H1 (cell line): Measurements from ENCODE around the gene MAPK14. TPM values are rescaled to one million over a fixed set of nuclear protein-coding genes. Genes with fewer than 3 reads are reported as not detected.

Source experiments
- CTCF ChIA-PET: fragments of 300-600 bp; sonication (Branson Sonifier 250); formaldehyde crosslinking; loops from one replicate; lab custom pipeline; 2021; ENCODE audit not compliant: partially characterized antibody; lab: Charles Lee
- POLR2A ChIA-PET: fragments of 300-600 bp; sonication (Branson Sonifier 250); formaldehyde crosslinking; loops from one replicate; lab custom pipeline; 2021; ENCODE audit warnings: inconsistent platforms; ENCODE audit not compliant: partially characterized antibody; lab: Charles Lee
- DNase-seq, 2 experiments: peaks; one replicate each; pipeline versions ENCODE4 v3.0.0 to v3.0.0-alpha.2; 2010 to 2022; ENCODE audit warnings: low spot score in 2 of 2, low read depth in 1 of 2, mixed read lengths in 1 of 2
- FAIRE-seq: peaks from 2 replicates; lab custom pipeline; 2011; peaks lifted over from hg19 to GRCh38; lab: Jason Lieb, UNC
- H2AFZ ChIP-seq: 2 replicates; pipeline ENCODE4 v1.8.1; 2012; ENCODE audit warnings: low read length, inconsistent platforms
- H2AK5ac ChIP-seq: 2 replicates; pipeline ENCODE4 v1.6.1; 2013; ENCODE audit warnings: low read depth, low read length
- H2BK120ac ChIP-seq: replicated peaks from 2 replicates; pipeline ENCODE3; 2013; ENCODE audit warnings: low read depth, low read length, inconsistent platforms
- H2BK12ac ChIP-seq: 2 replicates; pipeline ENCODE4 v1.6.1; 2013; ENCODE audit warnings: low read depth, low read length
- H2BK15ac ChIP-seq: 2 replicates; pipeline ENCODE4 v1.6.1; 2013; ENCODE audit warnings: low read length
- H2BK20ac ChIP-seq: 2 replicates; pipeline ENCODE4 v1.6.1; 2013; ENCODE audit warnings: low read length
- H2BK5ac ChIP-seq: 2 replicates; pipeline ENCODE4 v1.6.1; 2013; ENCODE audit warnings: low read depth, low read length
- H3K14ac ChIP-seq: 2 replicates; pipeline ENCODE4 v1.6.1; 2013; ENCODE audit warnings: inconsistent platforms; ENCODE audit not compliant: insufficient read length
- H3K18ac ChIP-seq: 2 replicates; pipeline ENCODE4 v1.6.1; 2013; ENCODE audit warnings: low read length; ENCODE audit errors: extremely low read depth
- H3K23ac ChIP-seq: 2 replicates; pipeline ENCODE4 v1.6.1; 2013; ENCODE audit warnings: inconsistent platforms; ENCODE audit not compliant: insufficient read length
- H3K23me2 ChIP-seq: 2 replicates; pipeline ENCODE4 v1.6.1; 2013; ENCODE audit warnings: low read depth, low read length
- H3K27ac ChIP-seq: 2 replicates; pipeline ENCODE4 v1.6.1; 2011; ENCODE audit warnings: low read depth, low read length, inconsistent platforms
- H3K27me3 ChIP-seq, 4 experiments: replicated peaks in 1 of 4; 1 replicate in 1 of 4; 2 replicates in 3 of 4; pipeline versions ENCODE4 v1.6.1 to v1.8.1; 2011 to 2013; ENCODE audit warnings: low read length in 3 of 4, mild to moderate bottlenecking in 3 of 4, inconsistent platforms in 2 of 4, mixed read lengths in 2 of 4, moderate library complexity in 1 of 4; ENCODE audit not compliant: control insufficient read depth in 3 of 4, insufficient read depth in 3 of 4; ENCODE audit errors: extremely low read depth in 1 of 4
- H3K36me3 ChIP-seq, 4 experiments: 2 replicates each; pipeline versions ENCODE4 v1.6.1 to v1.8.1; 2011 to 2013; ENCODE audit warnings: mild to moderate bottlenecking in 4 of 4, low read length in 3 of 4, moderate library complexity in 2 of 4, control low read depth in 1 of 4, inconsistent platforms in 1 of 4; ENCODE audit not compliant: insufficient read depth in 4 of 4, control insufficient read depth in 2 of 4
- H3K4ac ChIP-seq: replicated peaks from 2 replicates; pipeline ENCODE3; 2013; ENCODE audit warnings: low read length, low read depth, mixed read lengths, inconsistent platforms; ENCODE audit not compliant: insufficient read length
- H3K4me1 ChIP-seq, 4 experiments: replicated peaks in 1 of 4; 1 replicate in 1 of 4; 2 replicates in 3 of 4; pipeline versions ENCODE4 v1.6.1 to v1.8.1; 2011 to 2013; ENCODE audit warnings: low read length in 3 of 4, inconsistent platforms in 2 of 4, mixed read lengths in 1 of 4; ENCODE audit not compliant: insufficient read depth in 4 of 4, control insufficient read depth in 3 of 4
- H3K4me2 ChIP-seq, 2 experiments: 2 replicates each; pipeline versions ENCODE4 v1.6.1 to v1.8.1; 2011 to 2013; ENCODE audit warnings: low read depth in 2 of 2, low read length in 2 of 2, control low read depth in 1 of 2, inconsistent platforms in 1 of 2, mild to moderate bottlenecking in 1 of 2; ENCODE audit not compliant: insufficient read depth in 1 of 2
- H3K4me3 ChIP-seq, 4 experiments: fragments of 200-600, 300-600 bp in 1 of 4; sonication (generic), shearing (Covaris generic), sonication (Bioruptor Twin) in 1 of 4; 2 replicates each; pipeline versions ENCODE4 v1.5.1 to v1.8.1; 2011 to 2016; ENCODE audit warnings: low read length in 4 of 4, low read depth in 3 of 4, control low read depth in 2 of 4, inconsistent platforms in 2 of 4, mild to moderate bottlenecking in 2 of 4, mixed read lengths in 1 of 4, moderate library complexity in 1 of 4; ENCODE audit not compliant: insufficient read depth in 2 of 4; ENCODE audit errors: extremely low read depth in 1 of 4
- H3K56ac ChIP-seq: replicated peaks from 2 replicates; pipeline ENCODE3; 2013; ENCODE audit warnings: low read depth, mild to moderate bottlenecking, mixed read lengths, low read length, inconsistent platforms; ENCODE audit not compliant: insufficient read length
- H3K79me1 ChIP-seq: 2 replicates; pipeline ENCODE4 v1.6.1; 2013; ENCODE audit warnings: low read depth, low read length, control low read depth
- H3K79me2 ChIP-seq, 2 experiments: 2 replicates each; pipeline versions ENCODE4 v1.6.1 to v1.8.1; 2012 to 2013; ENCODE audit warnings: low read length in 2 of 2, mild to moderate bottlenecking in 2 of 2, inconsistent platforms in 1 of 2; ENCODE audit not compliant: insufficient read depth in 2 of 2, control insufficient read depth in 1 of 2
- H3K9ac ChIP-seq, 4 experiments: replicated peaks in 1 of 4; 1 replicate in 1 of 4; 2 replicates in 3 of 4; pipeline versions ENCODE4 v1.6.1 to v1.8.1; 2011 to 2013; ENCODE audit warnings: low read depth in 3 of 4, low read length in 3 of 4, control low read depth in 2 of 4, mild to moderate bottlenecking in 2 of 4, moderate library complexity in 2 of 4, inconsistent platforms in 1 of 4; ENCODE audit errors: extremely low read depth in 1 of 4
- H3K9me3 ChIP-seq, 2 experiments: 2 replicates each; pipeline versions ENCODE4 v1.6.1 to v1.8.1; 2012 to 2013; ENCODE audit warnings: mild to moderate bottlenecking in 2 of 2, moderate library complexity in 2 of 2, control low read depth in 1 of 2, inconsistent platforms in 1 of 2, low read depth in 1 of 2, low read length in 1 of 2, mixed read lengths in 1 of 2; ENCODE audit not compliant: insufficient read depth in 2 of 2
- H4K20me1 ChIP-seq, 2 experiments: replicated peaks in 1 of 2; 2 replicates each; pipeline versions ENCODE3 to v1.8.1; 2011 to 2013; ENCODE audit warnings: inconsistent platforms in 2 of 2, low read length in 2 of 2, mild to moderate bottlenecking in 1 of 2; ENCODE audit not compliant: insufficient read depth in 2 of 2, control insufficient read depth in 1 of 2
- H4K5ac ChIP-seq: 2 replicates; pipeline ENCODE4 v1.6.1; 2013; ENCODE audit warnings: low read length, low read depth, mixed read lengths, inconsistent platforms; ENCODE audit not compliant: insufficient read length
- H4K8ac ChIP-seq: 2 replicates; pipeline ENCODE4 v1.8.0; 2013; ENCODE audit warnings: mild to moderate bottlenecking, moderate library complexity, low read length, inconsistent platforms; ENCODE audit not compliant: insufficient read depth; ENCODE audit errors: extremely low read depth
- H4K91ac ChIP-seq: replicated peaks from 2 replicates; pipeline ENCODE3; 2013; ENCODE audit warnings: low read length, mixed read lengths, inconsistent platforms; ENCODE audit not compliant: insufficient read length
- EP300 ChIP-seq, 2 experiments: IDR thresholded peaks; 1 replicate in 1 of 2; 2 replicates in 1 of 2; pipeline ENCODE4 v1.6.1; 2011 to 2012; ENCODE audit warnings: low read depth in 2 of 2, low read length in 2 of 2, mild to moderate bottlenecking in 2 of 2, borderline replicate concordance in 1 of 2, inconsistent platforms in 1 of 2, moderate library complexity in 1 of 2
- FOSL1 ChIP-seq: IDR thresholded peaks from 2 replicates; pipeline ENCODE4 v1.6.1; 2011; ENCODE audit warnings: mild to moderate bottlenecking, low read depth, low read length, moderate library complexity; ENCODE audit not compliant: insufficient read depth
- GABPA ChIP-seq: IDR thresholded peaks from 2 replicates; pipeline ENCODE4 v1.6.1; 2011; ENCODE audit warnings: mild to moderate bottlenecking, low read length, moderate library complexity, borderline replicate concordance; ENCODE audit not compliant: insufficient read depth
- KDM4A ChIP-seq: IDR thresholded peaks from one replicate; pipeline ENCODE4 v1.7.1; 2012; ENCODE audit warnings: low read depth, mild to moderate bottlenecking, moderate library complexity, low read length, inconsistent platforms; ENCODE audit not compliant: severe bottlenecking
- NANOG ChIP-seq: IDR thresholded peaks from 2 replicates; pipeline ENCODE4 v1.6.1; 2011; ENCODE audit warnings: low read length, low read depth, mild to moderate bottlenecking, inconsistent platforms; ENCODE audit not compliant: insufficient read depth, poor library complexity, severe bottlenecking
- NRF1 ChIP-seq: IDR thresholded peaks from 2 replicates; pipeline ENCODE4 v1.6.1; 2011; ENCODE audit warnings: mild to moderate bottlenecking, low read depth, low read length, improper control_type of control experiment
- POLR2AphosphoS5 ChIP-seq: IDR thresholded peaks from 2 replicates; pipeline ENCODE4 v1.6.1; 2011; ENCODE audit warnings: low read depth, low read length
- RBBP5 ChIP-seq: IDR thresholded peaks from 2 replicates; pipeline ENCODE4 v1.7.1; 2012; ENCODE audit warnings: low read depth, mild to moderate bottlenecking, inconsistent platforms, low read length, moderate library complexity, borderline replicate concordance
- SIN3A ChIP-seq, 2 experiments: IDR thresholded peaks in 1 of 2; conservative IDR thresholded peaks in 1 of 2; 2 replicates each; pipeline ENCODE4 v1.6.1; 2011 to 2012; ENCODE audit warnings: low read length in 2 of 2, improper control_type of control experiment in 1 of 2, low read depth in 1 of 2, mild to moderate bottlenecking in 1 of 2
- ZNF274 ChIP-seq: IDR thresholded peaks from 2 replicates; pipeline ENCODE4 v1.7.0; 2012; ENCODE audit warnings: low read length, borderline replicate concordance; ENCODE audit errors: extremely low read depth
- WGBS, 2 experiments: shearing (Covaris generic) in 1 of 2; methylation state at CpG; one replicate each; pipeline versions ENCODE4 v1.1.6 to v1.1.7; 2013 to 2015; ENCODE audit warnings: low lambda C conversion rate in 2 of 2, mixed read lengths in 2 of 2, inconsistent platforms in 1 of 2, low coverage in 1 of 2, missing lambda C conversion rate in 1 of 2; ENCODE audit not compliant: insufficient replicate concordance in 2 of 2, insufficient coverage in 1 of 2, insufficient read length in 1 of 2; ENCODE audit errors: extremely low coverage in 1 of 2, missing lambda C conversion rate in 1 of 2; 5-methylcytosine and 5-hydroxymethylcytosine counted together
- polyA plus RNA-seq, 7 experiments: library from polyadenylated mRNA; depleted of rRNA in 3 of 7; stranded (reverse) in 5 of 7; unstranded in 2 of 7; fragments of >200 nt in 5 of 7; fragments of 200-250 nt in 2 of 7; gene quantifications; 1 replicate in 5 of 7; 2 replicates in 1 of 7; 4 replicates in 1 of 7; pipeline versions ENCODE4 v1.2.1 to v1.2.3, GENCODE V29; 2011 to 2013; ENCODE audit warnings: missing spikeins in 2 of 7, mixed read lengths in 2 of 7
- total RNA-seq: library from RNA; stranded (reverse); fragmentation: NEBNext Ultra II Directional; extraction: Animal tissue kit (Norgen Biotek cat#: 25700); gene quantifications from 2 replicates; pipeline ENCODE4 v1.2.1, GENCODE V29; 2021
- TF ChIP-seq, protein P1 (sequence below): IDR thresholded peaks from 2 replicates; pipeline ENCODE4 v1.6.1; 2011; ENCODE audit warnings: low read depth, mild to moderate bottlenecking, low read length; ENCODE audit not compliant: insufficient read depth

The MAPK14 gene
- total and polyA plus RNA-seq, 2 of the 8 experiments (the other 6 are each of a cell fraction or from before 2014, with no cell fraction given), result 18.1 to 39.3 TPM

GRCh38 chr6:36018339-36018738 is 9.3 kb upstream of the MAPK14 start:
- WGBS, 2 experiments, result 98% methylated on average over 2 of the region's 2 CpGs; no CpG with 5 or more reads in 1 of the 2 experiments
- Histone ChIP-seq H3K79me1 (no peaks in the 10 kb centered on the region), H2BK120ac (no peak overlapping the region), H2BK5ac (no peak overlapping the region), H2BK15ac (no peak overlapping the region), H3K4me3 (no peak overlapping the region), H4K5ac (no peak overlapping the region), H3K79me2 (no peaks in the 10 kb centered on the region), H4K91ac (no peak overlapping the region), H3K27me3 (no peaks in the 10 kb centered on the region), H3K27ac (no peak overlapping the region), H3K4me2 (no peak overlapping the region), H4K20me1 (no peaks in the 10 kb centered on the region), H3K23me2 (no peaks in the 10 kb centered on the region; the same call in 1 of the 2 replicates), H3K18ac (no peak overlapping the region), H2BK12ac (no peak overlapping the region), H2AFZ (no peak overlapping the region), H3K9me3 (no peaks in the 10 kb centered on the region), H3K23ac (no peak overlapping the region), H3K14ac (no peak overlapping the region), H3K4ac (no peak overlapping the region), H3K4me1 (no peaks in the 10 kb centered on the region), H3K56ac (no peak overlapping the region), H3K9ac (no peak overlapping the region), H3K36me3 (no peaks in the 10 kb centered on the region), H4K8ac (no peak overlapping the region), H2BK20ac (no peak overlapping the region), H2AK5ac (no peak overlapping the region)
- DNase-seq (no peak), FAIRE-seq (no peak)
- TF ChIP-seq FOSL1, result no peak
- TF ChIP-seq RBBP5, result no peak
- TF ChIP-seq NANOG, result no peak
- TF ChIP-seq, protein P1, sequence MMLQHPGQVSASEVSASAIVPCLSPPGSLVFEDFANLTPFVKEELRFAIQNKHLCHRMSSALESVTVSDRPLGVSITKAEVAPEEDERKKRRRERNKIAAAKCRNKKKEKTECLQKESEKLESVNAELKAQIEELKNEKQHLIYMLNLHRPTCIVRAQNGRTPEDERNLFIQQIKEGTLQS, result no peak
- TF ChIP-seq POLR2AphosphoS5, result no peak
- TF ChIP-seq EP300 (IDR thresholded peaks at IDR 0.05; ENCODE audit: borderline replicate concordance in 1 of 2, low read depth in 2 of 2, low read length in 2 of 2), result no peak
- TF ChIP-seq GABPA, result no peak
- TF ChIP-seq NRF1, result no peak
- no peak for TF ChIP-seq ZNF274
- TF ChIP-seq KDM4A, result no peak
- no peak for TF ChIP-seq SIN3A (conservative IDR thresholded peaks at IDR 0.05 in 1 of 2, IDR thresholded peaks at IDR 0.05 in 1 of 2; ENCODE audit: low read depth in 1 of 2, low read length in 2 of 2)
- ChIA-PET CTCF (interaction anchor here (0.8 kb wide), 1 partner anchor 33 kb away, joined by 3 read pairs; no protein-coding TSS in a partner anchor), POLR2A (no interaction called here)
